GM21737 (cell line): Measurements from ENCODE around the gene TRIM47.
"Not testable (repeated sequence)": the region's sequence is repeated elsewhere in the genome, so short reads cannot be mapped to it uniquely, and the experiment has no call there.

ENCODE experiments used
- ATAC-seq: cut with Tn5 transposase; IDR thresholded peaks from one replicate; pipeline ENCODE4 v1.9.1; 2021; ENCODE audit warnings: mild to moderate bottlenecking, moderate library complexity; ENCODE audit not compliant: unreplicated experiment

TRIM47 gene

GRCh38 chr17:75872434-75873351 is 5.7 kb downstream of the TRIM47 start:
- ATAC-seq: no peak

GRCh38 chr17:75870228-75870627 is 8.2 kb downstream of the TRIM47 start:
- ATAC-seq: not testable (repeated sequence)

- no peak for ATAC-seq
These were observed 8.9 kb downstream of the TRIM47 start for GRCh38 chr17:75869282-75870141.

GRCh38 chr17:75868730-75869281 is 9.6 kb downstream of the TRIM47 start:
- ATAC-seq: not testable (repeated sequence)

- not testable (repeated sequence) for ATAC-seq
These were observed 12.8 kb downstream of the TRIM47 start for GRCh38 chr17:75865404-75866188.

- peak; percentile 13 for ATAC-seq
These were observed 13.5 kb downstream of the TRIM47 start for GRCh38 chr17:75864887-75865286.

- ATAC-seq: peak; percentile 84
These were observed 13.9 kb downstream of the TRIM47 start for GRCh38 chr17:75864448-75864871.

GRCh38 chr17:75861927-75862317 is 16.5 kb downstream of the TRIM47 start:
- no peak for ATAC-seq

- not testable (repeated sequence) for ATAC-seq
These were observed 19.0 kb downstream of the TRIM47 start for GRCh38 chr17:75859358-75859757.

- peak; percentile 34 for ATAC-seq
These were observed 22.2 kb downstream of the TRIM47 start for GRCh38 chr17:75856062-75856756.

- ATAC-seq: peak; percentile 75
These were observed 22.9 kb downstream of the TRIM47 start, which contains the start of gene WBP2 for GRCh38 chr17:75855310-75856061. WBP2 (minus strand) TSS chr17:75855335; CDS start chr17:75855297, 38 bp downstream.

- ATAC-seq: peak; percentile 1
These were observed 23.5 kb downstream of the TRIM47 start for GRCh38 chr17:75854881-75855309.

GRCh38 chr17:75854101-75854748 is 24.2 kb downstream of the TRIM47 start:
- no peak for ATAC-seq

GRCh38 chr17:75853433-75853832 is 24.9 kb downstream of the TRIM47 start:
- no peak for ATAC-seq

GRCh38 chr17:75851693-75851991 is 26.7 kb downstream of the TRIM47 start:
- ATAC-seq: not testable (repeated sequence)

GRCh38 chr17:75850928-75851692 is 27.3 kb downstream of the TRIM47 start:
- ATAC-seq: no peak

GRCh38 chr17:75849724-75850123 is 28.7 kb downstream of the TRIM47 start:
- ATAC-seq: no peak

- ATAC-seq: no peak
These were observed 29.1 kb downstream of the TRIM47 start for GRCh38 chr17:75849279-75849646.
